GM12878 (cell line): ENCODE measurements around the gene ZKSCAN7.

Source experiments
- EED ChIP-seq: sonication (generic); IDR thresholded peaks from 2 replicates; pipeline ENCODE4 v1.6.1; 2016; ENCODE audit warnings: antibody characterized with exemption, low read depth
- EP300 ChIP-seq, 2 experiments: fragments of 150-350 bp in 1 of 2; IDR thresholded peaks; 2 replicates each; pipeline ENCODE4 v1.6.1; 2011 to 2012; ENCODE audit warnings: low read depth in 2 of 2, low read length in 2 of 2, borderline replicate concordance in 1 of 2, improper control_type of control experiment in 1 of 2, inconsistent platforms in 1 of 2; ENCODE audit not compliant: control insufficient read depth in 1 of 2
- EZH2 ChIP-seq: IDR thresholded peaks from 2 replicates; pipeline ENCODE4 v1.6.1; 2012; ENCODE audit warnings: low read depth, mild to moderate bottlenecking, control low read depth, inconsistent platforms, low read length, borderline replicate concordance; ENCODE audit not compliant: control insufficient read depth
- HDAC6 ChIP-seq: fragments of 200-600 bp; sonication (generic); IDR thresholded peaks from one replicate; pipeline ENCODE4 v1.8.0; 2017; ENCODE audit warnings: antibody characterized with exemption; ENCODE audit not compliant: unreplicated experiment
- POLR2A ChIP-seq: IDR thresholded peaks from 2 replicates; pipeline ENCODE4 v1.6.1; 2011; ENCODE audit warnings: low read depth, mild to moderate bottlenecking, low read length
- SIN3A ChIP-seq: IDR thresholded peaks from 2 replicates; pipeline ENCODE4 v1.6.1; 2012; ENCODE audit warnings: low read depth, low read length, improper control_type of control experiment
- TAF1 ChIP-seq: IDR thresholded peaks from 2 replicates; pipeline ENCODE4 v1.6.1; 2011; ENCODE audit warnings: mild to moderate bottlenecking, low read depth, low read length, borderline replicate concordance
- ZNF274 ChIP-seq: IDR thresholded peaks from one replicate; pipeline ENCODE4 v1.8.0; 2011; ENCODE audit not compliant: insufficient read length, insufficient read depth
- ZNF622 ChIP-seq: fragments of 450-650 bp; IDR thresholded peaks from 2 replicates; pipeline ENCODE4 v1.6.1; 2017; ENCODE audit warnings: mild to moderate bottlenecking, inconsistent platforms
- ZZZ3 ChIP-seq: IDR thresholded peaks from 2 replicates; pipeline ENCODE4 v1.6.1; 2011; ENCODE audit warnings: low read depth; ENCODE audit not compliant: control insufficient read depth, insufficient read length
- TF ChIP-seq, protein P1 (sequence below): fragments of 450-650 bp; IDR thresholded peaks from 2 replicates; pipeline ENCODE4 v1.6.1; 2017; ENCODE audit warnings: mild to moderate bottlenecking
- TF ChIP-seq, protein P2 (sequence below), 3 experiments: IDR thresholded peaks in 2 of 3; conservative IDR thresholded peaks in 1 of 3; 2 replicates each; pipeline ENCODE4 v1.5.1; 2011; ENCODE audit warnings: low read depth in 3 of 3, low read length in 3 of 3, mild to moderate bottlenecking in 3 of 3, control low read depth in 2 of 3, moderate library complexity in 2 of 3, inconsistent platforms in 1 of 3, mixed read lengths in 1 of 3; ENCODE audit not compliant: control insufficient read depth in 2 of 3, insufficient read depth in 1 of 3; ENCODE audit errors: extremely low read depth in 1 of 3
- TF ChIP-seq, protein P3 (sequence below): IDR thresholded peaks from 2 replicates; pipeline ENCODE4 v1.6.1; 2012; ENCODE audit warnings: low read depth, low read length, improper control_type of control experiment

DNA sequence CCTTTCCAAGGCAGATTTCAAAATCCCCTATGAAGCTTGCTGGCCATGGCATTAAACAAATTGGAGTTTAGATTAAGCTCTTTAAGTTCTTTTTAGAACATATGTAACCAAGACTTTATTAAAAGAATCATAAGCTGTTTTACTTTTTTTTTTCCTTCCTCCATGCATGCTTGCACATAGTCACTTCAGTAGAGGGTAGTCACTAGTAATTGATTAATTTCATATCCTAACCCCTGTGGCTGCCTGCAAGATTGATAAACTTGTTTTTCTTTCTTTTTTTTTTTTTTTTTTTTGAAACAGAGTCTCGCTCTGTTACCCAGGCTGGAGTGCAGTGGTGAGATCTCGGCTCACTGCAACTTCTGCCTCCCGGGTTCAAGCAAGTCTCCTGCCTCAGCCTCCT lies 33.3 kb upstream of the ZKSCAN7 start:
- TF ChIP-seq, protein P1, sequence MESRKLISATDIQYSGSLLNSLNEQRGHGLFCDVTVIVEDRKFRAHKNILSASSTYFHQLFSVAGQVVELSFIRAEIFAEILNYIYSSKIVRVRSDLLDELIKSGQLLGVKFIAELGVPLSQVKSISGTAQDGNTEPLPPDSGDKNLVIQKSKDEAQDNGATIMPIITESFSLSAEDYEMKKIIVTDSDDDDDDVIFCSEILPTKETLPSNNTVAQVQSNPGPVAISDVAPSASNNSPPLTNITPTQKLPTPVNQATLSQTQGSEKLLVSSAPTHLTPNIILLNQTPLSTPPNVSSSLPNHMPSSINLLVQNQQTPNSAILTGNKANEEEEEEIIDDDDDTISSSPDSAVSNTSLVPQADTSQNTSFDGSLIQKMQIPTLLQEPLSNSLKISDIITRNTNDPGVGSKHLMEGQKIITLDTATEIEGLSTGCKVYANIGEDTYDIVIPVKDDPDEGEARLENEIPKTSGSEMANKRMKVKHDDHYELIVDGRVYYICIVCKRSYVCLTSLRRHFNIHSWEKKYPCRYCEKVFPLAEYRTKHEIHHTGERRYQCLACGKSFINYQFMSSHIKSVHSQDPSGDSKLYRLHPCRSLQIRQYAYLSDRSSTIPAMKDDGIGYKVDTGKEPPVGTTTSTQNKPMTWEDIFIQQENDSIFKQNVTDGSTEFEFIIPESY: no peak
- TF ChIP-seq POLR2A (no peak), ZZZ3 (no peak), HDAC6 (no peak), EP300 (IDR thresholded peaks at IDR 0.05; ENCODE audit: borderline replicate concordance in 1 of 2, control insufficient read depth in 1 of 2, low read depth in 2 of 2, low read length in 2 of 2) (no peak), ZNF274 (no peak), SIN3A (no peak), EZH2 (no peak), TAF1 (no peak), EED (no peak), ZNF622 (no peak)
- TF ChIP-seq, protein P2, sequence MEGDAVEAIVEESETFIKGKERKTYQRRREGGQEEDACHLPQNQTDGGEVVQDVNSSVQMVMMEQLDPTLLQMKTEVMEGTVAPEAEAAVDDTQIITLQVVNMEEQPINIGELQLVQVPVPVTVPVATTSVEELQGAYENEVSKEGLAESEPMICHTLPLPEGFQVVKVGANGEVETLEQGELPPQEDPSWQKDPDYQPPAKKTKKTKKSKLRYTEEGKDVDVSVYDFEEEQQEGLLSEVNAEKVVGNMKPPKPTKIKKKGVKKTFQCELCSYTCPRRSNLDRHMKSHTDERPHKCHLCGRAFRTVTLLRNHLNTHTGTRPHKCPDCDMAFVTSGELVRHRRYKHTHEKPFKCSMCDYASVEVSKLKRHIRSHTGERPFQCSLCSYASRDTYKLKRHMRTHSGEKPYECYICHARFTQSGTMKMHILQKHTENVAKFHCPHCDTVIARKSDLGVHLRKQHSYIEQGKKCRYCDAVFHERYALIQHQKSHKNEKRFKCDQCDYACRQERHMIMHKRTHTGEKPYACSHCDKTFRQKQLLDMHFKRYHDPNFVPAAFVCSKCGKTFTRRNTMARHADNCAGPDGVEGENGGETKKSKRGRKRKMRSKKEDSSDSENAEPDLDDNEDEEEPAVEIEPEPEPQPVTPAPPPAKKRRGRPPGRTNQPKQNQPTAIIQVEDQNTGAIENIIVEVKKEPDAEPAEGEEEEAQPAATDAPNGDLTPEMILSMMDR (IDR thresholded peaks at IDR 0.05 in 2 of 3, conservative IDR thresholded peaks at IDR 0.05 in 1 of 3; ENCODE audit: control insufficient read depth in 2 of 3, extremely low read depth in 1 of 3, insufficient read depth in 1 of 3, low read depth in 3 of 3, low read length in 3 of 3): no peak
- TF ChIP-seq, protein P3, sequence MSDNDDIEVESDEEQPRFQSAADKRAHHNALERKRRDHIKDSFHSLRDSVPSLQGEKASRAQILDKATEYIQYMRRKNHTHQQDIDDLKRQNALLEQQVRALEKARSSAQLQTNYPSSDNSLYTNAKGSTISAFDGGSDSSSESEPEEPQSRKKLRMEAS: no peak
